ENCODE results near the gene PYDC1. TPM values are rescaled to one million over a fixed set of nuclear protein-coding genes. Genes with fewer than 3 reads are reported as not detected.

PYDC1 gene
- polyA plus RNA-seq, 1 experiment = not detected

- CTCF ChIA-PET = no interaction called here
Measured at GRCh38 chr16:31194898-31195297, 22.0 kb downstream of the PYDC1 start.

GRCh38 chr16:31193874-31194273 lies 23.1 kb downstream of the PYDC1 start:
- DNase-seq (ENCODE audit: low read depth, low spot score) = no peak

More at GRCh38 chr16:31194898-31195297, 22.0 kb downstream of the PYDC1 start:
- Histone ChIP-seq H3K9me3 (ENCODE audit: control insufficient read depth, insufficient read depth, low read length) (no peaks in the 10 kb centered on the region), H3K4me3 (ENCODE audit: low read depth, low read length) (no peak overlapping the region), H3K27ac (ENCODE audit: low read depth, low read length) (no peak overlapping the region), H3K27me3 (ENCODE audit: control insufficient read depth, insufficient read depth, low read length) (no peaks in the 10 kb centered on the region)
- no peak for TF ChIP-seq CTCF (IDR thresholded peaks at IDR 0.05; ENCODE audit: low read depth, low read length)
- no peak for DNase-seq (ENCODE audit: low read depth, low spot score)
- POLR2A ChIA-PET = interaction anchor here (0.8 to 0.9 kb wide), 2 partner anchors 11 to 248 kb away, joined by 3 to 5 read pairs; partner anchors contain the start of gene ZNF843

DNA sequence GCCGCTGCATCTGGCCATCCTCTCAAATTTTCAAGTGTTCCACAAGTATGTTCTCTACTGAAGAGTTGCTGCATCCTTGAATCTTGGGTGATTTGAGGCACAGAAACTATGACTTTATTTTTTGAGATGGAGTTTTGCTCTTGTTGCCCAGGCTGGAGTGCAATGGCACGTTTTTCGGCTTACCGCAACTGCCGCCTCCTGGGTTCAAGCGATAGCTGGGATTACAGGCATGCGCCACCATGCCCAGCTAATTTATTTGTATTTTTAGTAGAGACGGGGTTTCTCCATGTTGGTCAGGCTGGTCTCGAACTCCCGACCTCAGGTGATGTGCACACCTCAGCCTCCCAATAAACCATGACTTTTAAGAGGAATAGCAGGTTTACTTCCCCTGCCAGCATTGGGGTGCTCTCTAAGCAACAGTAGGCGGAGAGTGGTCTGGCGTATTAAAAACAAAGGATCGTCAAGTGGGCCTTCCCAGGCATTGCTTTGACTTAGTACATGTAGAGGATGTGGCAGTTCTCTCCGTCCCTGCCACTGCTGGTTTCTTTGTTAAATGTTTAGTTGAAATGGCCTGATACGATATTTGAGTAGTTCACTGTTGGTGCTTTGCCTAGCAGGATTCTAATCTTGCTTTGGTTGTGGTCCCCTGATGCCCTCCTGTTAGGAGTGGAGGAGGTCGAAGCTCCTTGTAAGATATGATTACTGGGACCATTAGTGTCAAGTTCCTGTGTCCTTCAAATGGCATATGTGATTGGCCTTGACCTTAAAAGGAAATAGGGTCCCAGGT lies 23.9 kb downstream of the PYDC1 start:
- Histone ChIP-seq H3K4me3 (ENCODE audit: low read depth, low read length) (no peak overlapping the region), H3K9me3 (ENCODE audit: control insufficient read depth, insufficient read depth, low read length) (no peaks in the 10 kb centered on the region), H3K27ac (ENCODE audit: low read depth, low read length) (no peak overlapping the region), H3K27me3 (ENCODE audit: control insufficient read depth, insufficient read depth, low read length) (no peaks in the 10 kb centered on the region)
- ChIA-PET POLR2A (interaction anchor here (0.5 to 2.5 kb wide), 7 partner anchors 9 to 680 kb away, joined by 3 to 11 read pairs (median 3); partner anchors contain the start of genes FUS and PYCARD), CTCF (no interaction called here)
- DNase-seq (ENCODE audit: low read depth, low spot score) = no peak
- TF ChIP-seq CTCF (IDR thresholded peaks at IDR 0.05; ENCODE audit: low read depth, low read length) = no peak

More at GRCh38 chr16:31193874-31194273, 23.1 kb downstream of the PYDC1 start:
- no peaks in the 10 kb centered on the region for H3K9me3 ChIP-seq (ENCODE audit: control insufficient read depth, insufficient read depth, low read length)
- peak overlapping the region; percentile 2 for H3K27ac ChIP-seq (ENCODE audit: low read depth, low read length)
- H3K4me3 ChIP-seq (ENCODE audit: low read depth, low read length) = no peak overlapping the region
- POLR2A ChIA-PET = interaction anchor here (0.5 to 2.5 kb wide), 4 partner anchors 8 to 304 kb away, joined by 3 to 11 read pairs (median 4); partner anchors contain the start of genes FUS and PYCARD
- no peak for TF ChIP-seq CTCF (IDR thresholded peaks at IDR 0.05; ENCODE audit: low read depth, low read length)
- CTCF ChIA-PET = no interaction called here
- H3K27me3 ChIP-seq (ENCODE audit: control insufficient read depth, insufficient read depth, low read length) = no peaks in the 10 kb centered on the region

DNA sequence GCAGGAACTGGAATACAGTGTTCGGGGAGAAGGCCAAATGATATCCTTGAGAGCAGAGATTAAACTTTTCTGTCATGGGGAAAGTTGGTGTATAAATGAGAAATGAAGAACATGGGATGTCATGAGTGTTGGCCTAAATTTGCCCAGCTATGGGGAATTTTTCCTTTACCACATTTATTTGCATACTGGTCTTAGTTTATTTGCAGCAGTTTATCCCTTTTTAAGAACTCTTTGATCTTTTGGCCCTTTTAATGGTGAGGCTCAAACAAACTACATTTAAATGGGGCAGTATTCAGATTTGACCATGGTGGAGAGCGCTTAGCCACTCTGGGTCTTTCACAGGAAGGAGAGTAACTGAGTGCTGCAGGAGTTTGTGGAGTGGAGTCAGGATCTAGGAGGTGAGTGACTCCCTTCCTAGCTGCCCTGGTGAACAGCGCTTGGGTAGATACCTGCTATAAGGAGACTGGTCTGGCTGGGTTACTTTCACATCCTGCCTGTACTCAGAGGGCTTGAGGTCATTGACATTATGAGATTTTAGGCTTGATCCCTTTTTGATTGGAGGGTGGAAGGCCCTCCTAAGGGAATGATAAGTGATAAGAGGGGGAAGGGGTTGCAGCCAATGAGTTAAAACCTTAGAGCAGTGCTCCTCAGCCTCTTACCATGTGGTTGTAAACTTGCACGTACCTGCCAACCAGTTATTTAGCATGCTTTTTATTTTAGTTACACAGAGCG lies 25.1 kb downstream of the PYDC1 start:
- H3K27ac ChIP-seq (ENCODE audit: low read depth, low read length) = no peak overlapping the region
- DNase-seq (ENCODE audit: low read depth, low spot score) = no peak
- no peak overlapping the region for H3K4me3 ChIP-seq (ENCODE audit: low read depth, low read length)
- H3K9me3 ChIP-seq (ENCODE audit: control insufficient read depth, insufficient read depth, low read length) = no peaks in the 10 kb centered on the region
- POLR2A ChIA-PET = interaction anchor here (1.4 to 2.5 kb wide), 2 partner anchors 9 to 12 kb away, joined by 5 to 11 read pairs; partner anchors contain the start of gene FUS
- no peaks in the 10 kb centered on the region for H3K27me3 ChIP-seq (ENCODE audit: control insufficient read depth, insufficient read depth, low read length)
- CTCF ChIA-PET = no interaction called here
- TF ChIP-seq CTCF (IDR thresholded peaks at IDR 0.05; ENCODE audit: low read depth, low read length) = no peak
